ENCODE measurements around the gene KL.

- TF ChIP-seq POLR2AphosphoS5 (IDR thresholded peaks at IDR 0.05; ENCODE audit: low read depth, low read length): no peak
- TF ChIP-seq POLR2A (IDR thresholded peaks at IDR 0.05; ENCODE audit: borderline replicate concordance, extremely low read depth, insufficient read depth, insufficient read length): no peak
- TF ChIP-seq CTCF (IDR thresholded peaks at IDR 0.05 in 2 of 3, conservative IDR thresholded peaks at IDR 0.05 in 1 of 3; ENCODE audit: borderline replicate concordance in 1 of 3, insufficient read depth in 1 of 3, low read depth in 2 of 3, low read length in 2 of 3): no peak
- no peak for TF ChIP-seq REST (IDR thresholded peaks at IDR 0.05; ENCODE audit: low read depth)
- TF ChIP-seq EZH2 (IDR thresholded peaks at IDR 0.05): no peak
- no peak for TF ChIP-seq CEBPB (IDR thresholded peaks at IDR 0.05; ENCODE audit: low read depth)
- no peak for TF ChIP-seq SIN3A (IDR thresholded peaks at IDR 0.05; ENCODE audit: low read depth)
- no peak for TF ChIP-seq ELF1 (IDR thresholded peaks at IDR 0.05; ENCODE audit: borderline replicate concordance, low read depth)
- TF ChIP-seq SRF (IDR thresholded peaks at IDR 0.05; ENCODE audit: low read depth): no peak
- TF ChIP-seq MAX (IDR thresholded peaks at IDR 0.05): no peak
- TF ChIP-seq YY1 (IDR thresholded peaks at IDR 0.05; ENCODE audit: extremely low read depth, insufficient replicate concordance, low read depth, low read length): no peak
Observed at GRCh38 chr13:33106656-33107360, 90.6 kb downstream of the KL start.

Measured in HCT116 (cell line).